Fibroblast of pulmonary artery (primary cell): ENCODE results near the gene PCDHGA5.
"Not testable (repeated sequence)": the region's sequence is repeated elsewhere in the genome, so short reads cannot be mapped to it uniquely, and the experiment has no call there.

Experiments used
- DNase-seq: peaks from one replicate; pipeline ENCODE4 v3.0.0-alpha.2; 2010; ENCODE audit warnings: low read depth
- H3K4me3 ChIP-seq: replicated peaks from 2 replicates; pipeline ENCODE4 v1.5.1; 2011; ENCODE audit warnings: low read depth, mild to moderate bottlenecking, control low read depth, low read length, moderate library complexity
- CTCF ChIP-seq: IDR thresholded peaks from 2 replicates; pipeline ENCODE4 v1.5.1; 2011; ENCODE audit warnings: mild to moderate bottlenecking, control low read depth, low read length, inconsistent platforms; ENCODE audit errors: missing control alignments

Gene PCDHGA5

DNA sequence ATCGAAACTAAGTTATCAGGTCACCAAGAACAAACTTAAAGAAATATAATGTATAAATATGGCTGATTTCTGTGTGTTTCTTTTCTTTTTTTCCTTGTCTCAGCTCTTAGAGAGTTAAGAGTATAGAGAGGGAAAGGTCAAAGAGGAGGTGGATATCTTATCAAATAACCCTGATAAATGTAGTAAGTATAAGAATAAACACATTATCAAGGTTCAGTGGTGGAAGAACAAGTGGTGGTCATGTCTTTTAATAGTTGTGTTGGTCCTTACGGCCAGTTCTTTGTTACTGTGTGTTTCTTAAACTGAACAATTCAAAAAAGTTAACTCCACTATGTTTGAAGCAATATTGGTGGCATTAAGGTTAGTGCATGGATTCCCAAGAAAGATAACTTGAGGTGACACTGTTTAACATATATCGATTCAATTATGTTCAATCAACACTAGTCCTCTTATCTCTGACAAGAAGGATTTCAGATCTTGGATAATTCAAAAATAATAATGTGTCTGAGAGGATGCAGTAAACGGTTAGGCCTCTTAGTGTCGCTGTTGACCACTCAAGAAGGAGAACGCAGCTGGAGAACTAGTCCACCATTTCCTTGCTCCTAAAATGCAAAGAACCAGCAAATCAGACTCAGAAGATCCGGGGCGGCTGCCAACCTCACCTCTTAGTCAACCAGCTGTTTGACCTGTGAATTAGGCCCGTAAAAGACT is 20.6 kb upstream of the PCDHGA5 start, which contains the start of gene PCDHGA3:
Gene PCDHGA3, plus strand, starts transcription at position 588 of the 711 bp plus-strand sequence. CDS start 205 bp downstream, outside the sequence.
- TF ChIP-seq CTCF, result peak; percentile 49
- H3K4me3 ChIP-seq, result peak within 1 kb of the TSS; percentile 53
- peak; percentile 74 for DNase-seq

- peak overlapping the region; percentile 53 for H3K4me3 ChIP-seq
- TF ChIP-seq CTCF, result no peak
- no peak for DNase-seq
Observed at GRCh38 chr5:141343953-141344463, 20.0 kb upstream of the PCDHGA5 start.

DNA sequence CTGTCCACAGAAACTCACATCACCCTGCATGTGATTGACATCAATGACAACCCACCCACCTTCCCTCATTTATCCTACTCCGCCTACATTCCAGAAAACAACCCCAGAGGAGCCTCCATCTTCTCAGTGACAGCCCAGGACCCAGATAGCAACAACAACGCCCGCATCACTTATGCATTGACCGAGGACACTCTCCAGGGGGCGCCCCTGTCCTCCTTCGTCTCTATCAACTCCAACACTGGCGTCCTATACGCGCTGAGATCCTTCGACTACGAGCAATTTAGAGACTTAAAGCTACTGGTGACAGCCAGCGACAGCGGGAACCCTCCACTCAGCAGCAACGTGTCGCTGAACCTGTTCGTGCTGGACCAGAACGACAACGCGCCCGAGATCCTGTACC is 18.6 kb upstream of the PCDHGA5 start:
- DNase-seq, result no peak
- H3K4me3 ChIP-seq, result no peak overlapping the region
- no peak for TF ChIP-seq CTCF

GRCh38 chr5:141346017-141346416 is 17.9 kb upstream of the PCDHGA5 start:
- H3K4me3 ChIP-seq, DNase-seq: not testable (repeated sequence)

DNA sequence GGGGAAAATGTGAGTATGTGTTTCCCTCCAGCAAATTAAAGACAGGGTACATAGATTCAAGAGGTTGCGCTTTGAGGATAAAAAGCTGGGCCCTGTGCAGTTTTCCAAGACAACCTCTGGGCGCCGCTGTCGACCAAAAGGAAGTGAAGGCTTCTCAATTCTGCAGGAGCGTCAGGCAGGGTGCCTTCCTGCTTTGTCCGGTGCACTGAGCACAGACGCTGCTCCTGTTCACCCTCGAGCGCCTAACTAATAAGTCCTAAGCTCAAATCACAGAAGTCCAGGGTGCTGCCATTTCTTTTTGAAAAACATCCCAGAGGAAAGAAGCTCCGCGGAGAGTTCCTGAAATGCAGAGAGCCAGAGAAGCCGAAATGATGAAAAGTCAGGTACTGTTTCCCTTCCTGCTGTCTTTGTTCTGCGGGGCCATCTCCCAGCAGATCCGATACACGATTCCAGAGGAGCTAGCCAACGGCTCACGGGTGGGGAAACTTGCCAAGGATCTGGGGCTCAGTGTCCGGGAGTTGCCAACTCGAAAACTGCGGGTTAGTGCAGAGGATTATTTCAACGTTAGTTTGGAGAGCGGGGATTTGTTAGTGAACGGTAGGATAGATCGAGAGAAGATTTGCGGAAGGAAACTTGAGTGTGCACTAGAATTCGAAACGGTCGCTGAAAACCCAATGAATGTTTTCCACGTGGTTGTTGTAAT is 13.9 kb upstream of the PCDHGA5 start, which contains the start of gene PCDHGB1:
Gene PCDHGB1, plus strand, starts transcription at position 183 of the 703 bp plus-strand sequence. Its CDS starts 162 bp downstream, at position 345.
- peak within 1 kb of the TSS; percentile 40 for H3K4me3 ChIP-seq
- DNase-seq, result peak; percentile 66

DNA sequence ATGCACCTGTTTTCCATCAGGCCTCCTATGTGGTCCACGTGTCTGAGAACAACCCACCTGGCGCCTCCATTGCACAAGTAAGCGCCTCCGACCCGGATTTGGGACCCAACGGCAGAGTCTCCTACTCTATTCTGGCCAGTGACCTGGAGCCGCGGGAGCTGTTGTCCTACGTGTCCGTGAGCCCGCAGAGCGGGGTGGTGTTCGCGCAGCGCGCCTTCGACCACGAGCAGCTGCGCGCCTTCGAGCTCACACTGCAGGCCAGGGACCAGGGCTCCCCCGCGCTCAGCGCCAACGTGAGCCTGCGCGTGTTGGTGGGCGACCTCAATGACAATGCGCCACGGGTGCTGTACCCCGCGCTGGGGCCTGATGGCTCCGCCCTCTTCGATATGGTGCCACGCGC is 12.4 kb upstream of the PCDHGA5 start:
- no peak overlapping the region for H3K4me3 ChIP-seq
- DNase-seq, result no peak
- no peak for TF ChIP-seq CTCF

More for the DNA sequence above, 13.9 kb upstream of the PCDHGA5 start, which contains the start of gene PCDHGB1:
- peak; percentile 55 for TF ChIP-seq CTCF

GRCh38 chr5:141354900-141355469 is 9.0 kb upstream of the PCDHGA5 start, which contains the start of gene PCDHGA4:
Gene PCDHGA4 (plus strand): TSS chr5:141355021. CDS start chr5:141355108, 87 bp downstream.
- peak; percentile 50 for TF ChIP-seq CTCF
- peak; percentile 49 for DNase-seq
- peak within 1 kb of the TSS; percentile 47 for H3K4me3 ChIP-seq
